ENCODE measurements around the gene TUB.
A peak's percentile ranks its signal among the peaks of the same experiment; 100 is the strongest.

TUB gene

DNA sequence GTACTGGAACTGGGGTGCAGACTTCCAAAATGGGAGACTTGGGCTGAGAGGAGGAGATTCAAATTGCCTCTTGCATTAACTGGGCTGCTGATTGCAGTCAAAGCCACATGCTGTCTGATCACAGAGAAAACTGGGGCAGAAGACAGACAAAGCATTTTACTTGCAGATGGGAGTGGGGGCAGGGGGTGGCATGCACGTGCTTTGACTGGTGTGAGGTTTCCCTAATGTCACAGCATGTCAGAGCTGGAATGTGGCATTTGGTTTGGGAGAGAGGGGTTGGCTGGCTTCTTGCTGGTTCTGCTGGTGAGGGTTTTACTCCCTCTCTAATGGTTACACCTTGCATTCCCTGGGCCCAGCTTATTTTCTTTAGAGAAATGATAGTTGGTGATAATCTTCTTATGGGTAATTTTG is 2.9 kb downstream of the TUB start:
- TF ChIP-seq, protein P1, sequence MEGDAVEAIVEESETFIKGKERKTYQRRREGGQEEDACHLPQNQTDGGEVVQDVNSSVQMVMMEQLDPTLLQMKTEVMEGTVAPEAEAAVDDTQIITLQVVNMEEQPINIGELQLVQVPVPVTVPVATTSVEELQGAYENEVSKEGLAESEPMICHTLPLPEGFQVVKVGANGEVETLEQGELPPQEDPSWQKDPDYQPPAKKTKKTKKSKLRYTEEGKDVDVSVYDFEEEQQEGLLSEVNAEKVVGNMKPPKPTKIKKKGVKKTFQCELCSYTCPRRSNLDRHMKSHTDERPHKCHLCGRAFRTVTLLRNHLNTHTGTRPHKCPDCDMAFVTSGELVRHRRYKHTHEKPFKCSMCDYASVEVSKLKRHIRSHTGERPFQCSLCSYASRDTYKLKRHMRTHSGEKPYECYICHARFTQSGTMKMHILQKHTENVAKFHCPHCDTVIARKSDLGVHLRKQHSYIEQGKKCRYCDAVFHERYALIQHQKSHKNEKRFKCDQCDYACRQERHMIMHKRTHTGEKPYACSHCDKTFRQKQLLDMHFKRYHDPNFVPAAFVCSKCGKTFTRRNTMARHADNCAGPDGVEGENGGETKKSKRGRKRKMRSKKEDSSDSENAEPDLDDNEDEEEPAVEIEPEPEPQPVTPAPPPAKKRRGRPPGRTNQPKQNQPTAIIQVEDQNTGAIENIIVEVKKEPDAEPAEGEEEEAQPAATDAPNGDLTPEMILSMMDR (IDR thresholded peaks at IDR 0.05; ENCODE audit: low read depth, low read length, missing control alignments) = no peak
- no peak for DNase-seq (ENCODE audit: low read depth)
- in situ Hi-C loops (cut with HindIII; ENCODE audit: low sequenced_read_pairs) = no loop called here
- H3K4me3 ChIP-seq (ENCODE audit: low read depth, low read length) = no peak overlapping the region

DNA sequence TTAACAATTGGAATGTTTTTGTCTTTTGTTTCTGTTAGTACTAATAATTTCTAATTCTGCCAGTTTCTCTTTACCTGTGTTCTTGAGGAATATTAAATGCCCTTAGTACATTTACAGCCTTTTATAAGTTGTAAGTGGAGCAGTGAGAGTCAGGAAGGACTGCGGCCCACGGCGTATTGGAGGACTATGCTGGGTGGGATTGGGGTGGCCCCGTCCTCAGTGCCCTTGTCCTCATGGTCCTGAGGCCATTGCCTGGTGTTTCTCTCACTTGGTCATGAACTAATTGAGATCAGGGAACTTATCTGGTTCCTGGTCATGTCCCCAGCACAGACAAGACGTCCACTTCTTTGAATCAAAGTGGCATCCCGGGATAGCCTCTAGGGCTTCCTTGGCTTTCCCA is 3.3 kb downstream of the TUB start:
- DNase-seq (ENCODE audit: low read depth) = no peak
- H3K4me3 ChIP-seq (ENCODE audit: low read depth, low read length) = no peak overlapping the region
- TF ChIP-seq, protein P1 (IDR thresholded peaks at IDR 0.05; ENCODE audit: low read depth, low read length, missing control alignments) = no peak
- in situ Hi-C loops (cut with HindIII; ENCODE audit: low sequenced_read_pairs) = no loop called here

DNA sequence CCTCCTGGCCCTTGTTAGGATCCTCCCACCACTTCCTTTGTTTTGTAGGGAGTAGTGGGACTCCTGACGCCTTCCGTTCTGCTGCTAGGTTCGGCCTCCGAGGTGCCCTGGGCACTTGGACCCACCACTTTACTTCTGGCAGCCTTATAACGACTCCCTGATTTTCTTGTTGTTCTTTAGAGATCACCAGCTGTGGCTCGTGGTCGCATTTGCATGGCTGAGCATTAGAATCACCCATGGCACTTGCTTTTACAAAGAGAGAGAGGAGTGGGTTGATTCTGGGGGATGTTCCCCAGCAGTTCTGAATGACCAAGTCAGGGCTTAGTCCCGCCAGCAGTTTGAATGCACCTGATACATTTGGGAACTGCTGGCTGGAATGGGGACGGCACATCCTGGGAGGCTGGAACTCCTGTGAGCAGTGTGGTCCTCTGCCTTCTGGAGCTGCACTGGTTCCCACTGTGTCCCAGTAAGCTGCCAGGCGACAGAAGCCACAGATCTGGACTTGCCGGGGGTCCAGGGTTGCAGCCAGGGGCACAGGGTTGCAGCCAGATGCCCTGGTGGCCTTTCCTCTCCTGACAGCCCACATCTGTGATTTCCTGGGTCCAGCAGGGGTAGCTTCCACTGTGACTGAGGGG is 4.1 kb downstream of the TUB start:
- no peak for DNase-seq (ENCODE audit: low read depth)
- H3K4me3 ChIP-seq (ENCODE audit: low read depth, low read length) = no peak overlapping the region
- TF ChIP-seq, protein P1 (IDR thresholded peaks at IDR 0.05; ENCODE audit: low read depth, low read length, missing control alignments) = no peak
- in situ Hi-C loops (cut with HindIII; ENCODE audit: low sequenced_read_pairs) = loop anchor here (5.0 kb wide), 1 partner anchor 68 kb away; no protein-coding TSS in a partner anchor

DNA sequence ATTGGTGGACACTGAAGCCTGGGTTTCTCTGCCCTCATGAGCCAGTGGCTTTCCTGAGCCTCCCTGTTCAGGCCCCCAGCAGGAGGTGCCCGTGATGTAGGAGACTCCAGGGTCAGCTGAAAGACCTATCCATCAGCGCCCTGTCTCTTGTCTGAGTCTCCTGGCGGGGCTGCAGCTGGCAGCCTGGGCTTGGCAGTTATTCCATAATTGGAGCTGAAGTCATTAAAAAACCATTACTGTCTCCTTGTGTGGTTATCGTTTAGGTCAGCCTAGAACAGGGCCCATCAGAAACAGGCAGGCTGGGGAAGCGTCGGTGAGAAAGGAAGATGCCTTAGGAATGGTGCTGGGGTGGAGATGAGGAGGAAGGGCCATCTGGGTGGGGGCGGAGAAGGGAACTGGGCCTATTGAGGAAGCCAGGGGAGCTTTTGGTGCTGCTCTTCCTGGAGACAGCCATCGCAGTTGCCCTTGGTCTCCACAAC is 5.0 kb downstream of the TUB start:
- in situ Hi-C loops (cut with HindIII; ENCODE audit: low sequenced_read_pairs) = loop anchor here (5.0 kb wide), 1 partner anchor 69 kb away; no protein-coding TSS in a partner anchor
- TF ChIP-seq, protein P1 (IDR thresholded peaks at IDR 0.05; ENCODE audit: low read depth, low read length, missing control alignments) = no peak
- no peak for DNase-seq (ENCODE audit: low read depth)
- no peak overlapping the region for H3K4me3 ChIP-seq (ENCODE audit: low read depth, low read length)

DNA sequence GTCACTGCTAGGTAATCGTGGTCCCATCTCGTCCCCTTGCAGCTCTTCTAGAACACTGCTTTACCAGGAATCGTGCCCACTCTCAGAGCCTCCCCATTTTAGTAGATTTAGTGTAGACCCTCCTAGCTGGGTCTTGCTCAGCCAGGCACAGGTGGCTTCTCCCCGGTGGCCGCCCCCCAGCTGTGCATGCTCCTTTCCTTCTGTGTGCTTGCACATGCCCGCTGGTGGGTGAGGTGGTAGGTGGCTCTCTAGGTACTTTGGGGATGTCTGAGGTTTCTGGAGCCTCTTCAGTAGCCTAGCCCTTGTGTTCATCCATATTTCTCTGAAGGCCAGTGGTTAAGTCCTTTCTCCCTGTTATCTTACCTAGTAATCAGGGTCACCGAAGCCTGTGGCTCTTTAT is 5.6 kb downstream of the TUB start:
- in situ Hi-C loops (cut with HindIII; ENCODE audit: low sequenced_read_pairs) = loop anchor here (5.0 kb wide), 1 partner anchor 69 kb away; no protein-coding TSS in a partner anchor
- TF ChIP-seq, protein P1 (IDR thresholded peaks at IDR 0.05; ENCODE audit: low read depth, low read length, missing control alignments) = no peak
- no peak for DNase-seq (ENCODE audit: low read depth)
- H3K4me3 ChIP-seq (ENCODE audit: low read depth, low read length) = no peak overlapping the region

DNA sequence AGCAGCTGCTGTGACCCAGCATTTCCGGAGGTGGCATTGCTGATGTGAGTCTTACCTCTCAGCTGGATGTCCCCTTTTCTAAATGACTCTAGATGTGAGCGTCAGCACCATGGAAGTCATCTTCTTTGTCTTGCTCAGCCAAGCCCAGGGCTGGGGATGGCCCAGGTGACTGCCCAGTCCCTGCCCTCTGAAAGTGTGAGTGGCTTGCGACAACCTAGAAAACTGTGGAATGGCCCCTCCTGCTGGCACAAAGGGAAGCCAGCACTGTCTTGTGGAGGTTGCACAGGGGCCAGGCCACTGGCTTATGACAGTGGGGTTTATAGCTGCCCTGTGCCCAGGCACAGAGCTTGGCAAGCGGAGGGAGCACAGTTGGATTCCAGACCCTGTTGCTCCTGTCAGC is 6.2 kb downstream of the TUB start:
- H3K4me3 ChIP-seq (ENCODE audit: low read depth, low read length) = no peak overlapping the region
- TF ChIP-seq, protein P1 (IDR thresholded peaks at IDR 0.05; ENCODE audit: low read depth, low read length, missing control alignments) = peak; percentile 21
- no peak for DNase-seq (ENCODE audit: low read depth)
- in situ Hi-C loops (cut with HindIII; ENCODE audit: low sequenced_read_pairs) = loop anchor here (5.0 kb wide), 1 partner anchor 70 kb away; no protein-coding TSS in a partner anchor
